ENCODE data around the gene EREG. TPM values are rescaled to one million over a fixed set of nuclear protein-coding genes. Genes with fewer than 3 reads are reported as not detected.

The EREG gene
- total RNA-seq, 1 donor from 2014 or later, result 0.30 TPM

GRCh38 chr4:74433043-74433442 lies 68.1 kb downstream of the EREG start:
- Mint-ChIP-seq H3K36me3 (ENCODE audit: low read depth, unreplicated experiment) (no peaks in the 10 kb centered on the region), H3K27me3 (ENCODE audit: low read depth, unreplicated experiment) (no peaks in the 10 kb centered on the region), H3K9me3 (ENCODE audit: unreplicated experiment) (no peaks in the 10 kb centered on the region), H3K27ac (ENCODE audit: unreplicated experiment) (no peak overlapping the region), H3K4me3 (ENCODE audit: unreplicated experiment) (no peak overlapping the region), H3K4me1 (ENCODE audit: low read depth, unreplicated experiment) (peaks cover 3% of the 10 kb centered on the region)
- TF ChIP-seq CTCF (IDR thresholded peaks at IDR 0.05; ENCODE audit: insufficient read depth, low read depth, low read length), result no peak
- no peak for TF ChIP-seq EZH2 (IDR thresholded peaks at IDR 0.05; ENCODE audit: insufficient read depth, low read length)
- Histone ChIP-seq H2AFZ (ENCODE audit: low read depth, low read length) (no peak overlapping the region), H4K20me1 (ENCODE audit: insufficient read depth, low read length) (no peaks in the 10 kb centered on the region), H3K4me3 (ENCODE audit: insufficient read depth, low read depth, low read length) (no peak overlapping the region), H3K9ac (ENCODE audit: low read length) (no peak overlapping the region), H3K27me3 (ENCODE audit: insufficient read depth, low read length) (no peaks in the 10 kb centered on the region), H3K4me2 (ENCODE audit: low read length) (no peak overlapping the region), H3K9me3 (ENCODE audit: insufficient read depth, low read depth, low read length) (no peaks in the 10 kb centered on the region), H3K36me3 (ENCODE audit: insufficient read depth, low read length) (no peaks in the 10 kb centered on the region), H3K79me2 (ENCODE audit: insufficient read depth, low read length) (no peaks in the 10 kb centered on the region), H3K4me1 (ENCODE audit: insufficient read depth, low read length) (no peaks in the 10 kb centered on the region), H3K27ac (ENCODE audit: low read depth, low read length) (no peak overlapping the region)
- FAIRE-seq (no peak), DNase-seq (ENCODE audit: low read depth) (no peak)

DNA sequence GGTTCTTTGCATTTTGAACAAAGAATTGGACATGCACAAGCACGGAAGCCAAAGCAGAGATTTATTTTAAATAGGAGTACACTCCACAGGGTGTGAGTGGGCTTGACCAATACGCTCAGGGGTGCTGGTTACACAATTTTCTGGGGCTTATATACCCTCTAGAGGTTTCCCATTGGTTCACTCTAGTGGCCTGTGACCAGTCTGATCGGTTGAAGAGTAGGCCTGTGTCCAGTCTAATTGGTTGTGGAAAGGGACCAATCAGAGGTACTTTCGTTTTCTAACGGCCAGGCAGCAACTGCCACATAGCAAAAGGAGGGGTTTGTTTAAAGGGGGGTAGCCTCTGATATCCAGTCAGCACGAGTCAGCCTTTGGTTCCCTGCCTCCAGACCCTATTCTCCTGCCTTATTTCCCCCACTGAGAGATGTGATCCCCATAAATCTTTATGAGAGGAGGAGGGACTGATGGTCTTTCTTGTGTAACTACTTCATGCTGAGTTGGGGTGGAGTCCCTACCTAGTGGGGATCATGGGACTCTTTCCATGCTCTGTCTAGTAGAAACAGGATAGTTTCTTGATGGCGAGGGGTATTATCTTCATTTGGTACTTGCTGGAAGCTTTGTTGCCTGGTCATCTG lies 68.7 kb downstream of the EREG start:
- H3K36me3 Mint-ChIP-seq (ENCODE audit: low read depth, unreplicated experiment), result no peaks in the 10 kb centered on the region
- no peak overlapping the region for H3K4me3 Mint-ChIP-seq (ENCODE audit: unreplicated experiment)
- FAIRE-seq (no peak), DNase-seq (ENCODE audit: low read depth) (no peak)
- Histone ChIP-seq H3K36me3 (ENCODE audit: insufficient read depth, low read length) (no peaks in the 10 kb centered on the region), H3K9me3 (ENCODE audit: insufficient read depth, low read depth, low read length) (no peaks in the 10 kb centered on the region), H3K4me1 (ENCODE audit: insufficient read depth, low read length) (no peaks in the 10 kb centered on the region), H3K4me2 (ENCODE audit: low read length) (no peak overlapping the region), H2AFZ (ENCODE audit: low read depth, low read length) (no peak overlapping the region), H3K79me2 (ENCODE audit: insufficient read depth, low read length) (no peaks in the 10 kb centered on the region), H3K9ac (ENCODE audit: low read length) (no peak overlapping the region), H3K27ac (ENCODE audit: low read depth, low read length) (no peak overlapping the region), H4K20me1 (ENCODE audit: insufficient read depth, low read length) (no peaks in the 10 kb centered on the region), H3K4me3 (ENCODE audit: insufficient read depth, low read depth, low read length) (no peak overlapping the region), H3K27me3 (ENCODE audit: insufficient read depth, low read length) (no peaks in the 10 kb centered on the region)
- H3K27me3 Mint-ChIP-seq (ENCODE audit: low read depth, unreplicated experiment), result no peaks in the 10 kb centered on the region
- peaks cover 3% of the 10 kb centered on the region for H3K4me1 Mint-ChIP-seq (ENCODE audit: low read depth, unreplicated experiment)
- TF ChIP-seq CTCF (IDR thresholded peaks at IDR 0.05; ENCODE audit: insufficient read depth, low read depth, low read length) (no peak), EZH2 (IDR thresholded peaks at IDR 0.05; ENCODE audit: insufficient read depth, low read length) (no peak)
- H3K27ac Mint-ChIP-seq (ENCODE audit: unreplicated experiment), result no peak overlapping the region
- no peaks in the 10 kb centered on the region for H3K9me3 Mint-ChIP-seq (ENCODE audit: unreplicated experiment)

GRCh38 chr4:74435296-74435695 lies 70.4 kb downstream of the EREG start:
- Histone ChIP-seq H3K9ac (ENCODE audit: low read length) (no peak overlapping the region), H3K27ac (ENCODE audit: low read depth, low read length) (no peak overlapping the region), H3K27me3 (ENCODE audit: insufficient read depth, low read length) (no peaks in the 10 kb centered on the region), H4K20me1 (ENCODE audit: insufficient read depth, low read length) (no peaks in the 10 kb centered on the region), H3K4me3 (ENCODE audit: insufficient read depth, low read depth, low read length) (no peak overlapping the region), H2AFZ (ENCODE audit: low read depth, low read length) (no peak overlapping the region), H3K79me2 (ENCODE audit: insufficient read depth, low read length) (no peaks in the 10 kb centered on the region), H3K4me2 (ENCODE audit: low read length) (no peak overlapping the region), H3K9me3 (ENCODE audit: insufficient read depth, low read depth, low read length) (no peaks in the 10 kb centered on the region), H3K4me1 (ENCODE audit: insufficient read depth, low read length) (no peaks in the 10 kb centered on the region), H3K36me3 (ENCODE audit: insufficient read depth, low read length) (no peaks in the 10 kb centered on the region)
- H3K27me3 Mint-ChIP-seq (ENCODE audit: low read depth, unreplicated experiment), result no peaks in the 10 kb centered on the region
- H3K27ac Mint-ChIP-seq (ENCODE audit: unreplicated experiment), result no peak overlapping the region
- TF ChIP-seq CTCF (IDR thresholded peaks at IDR 0.05; ENCODE audit: insufficient read depth, low read depth, low read length) (no peak), EZH2 (IDR thresholded peaks at IDR 0.05; ENCODE audit: insufficient read depth, low read length) (no peak)
- H3K4me1 Mint-ChIP-seq (ENCODE audit: low read depth, unreplicated experiment), result no peaks in the 10 kb centered on the region
- no peaks in the 10 kb centered on the region for H3K9me3 Mint-ChIP-seq (ENCODE audit: unreplicated experiment)
- no peak overlapping the region for H3K4me3 Mint-ChIP-seq (ENCODE audit: unreplicated experiment)
- no peak for FAIRE-seq
- no peak for DNase-seq (ENCODE audit: low read depth)
- H3K36me3 Mint-ChIP-seq (ENCODE audit: low read depth, unreplicated experiment), result no peaks in the 10 kb centered on the region

Data from astrocyte (in vitro differentiated cells and primary cell).